Activated naive CD8-positive, alpha-beta T cell treated with anti-CD3 and anti-CD28 coated beads, Interleukin-2, amount 50 U/mL, for 24 hours (primary cell): Measurements from ENCODE around the gene TMEM126B.
"Not testable (repeated sequence)": the region's sequence is repeated elsewhere in the genome, so short reads cannot be mapped to it uniquely, and the experiment has no call there.

Source experiments
- ATAC-seq: fragments of 150-1000 bp; cut with Tn5 transposase; one replicate; pipeline ENCODE4 v1.10.0; 2021
- DNase-seq: peaks from one replicate; pipeline ENCODE4 v3.0.0; 2021
- H3K27ac Mint-ChIP-seq: one replicate; pipeline ENCODE4 v1.8.0; 2021; ENCODE audit warnings: mild to moderate bottlenecking, mixed read lengths
- H3K27me3 Mint-ChIP-seq: one replicate; pipeline ENCODE4 v1.8.0; 2021; ENCODE audit warnings: mixed read lengths
- H3K36me3 Mint-ChIP-seq: one replicate; pipeline ENCODE4 v1.8.0; 2021; ENCODE audit warnings: low read depth, mixed read lengths
- H3K4me1 Mint-ChIP-seq: one replicate; pipeline ENCODE4 v1.8.0; 2021; ENCODE audit warnings: mixed read lengths
- H3K4me3 Mint-ChIP-seq: one replicate; pipeline ENCODE4 v1.8.0; 2021; ENCODE audit warnings: mild to moderate bottlenecking, moderate library complexity, mixed read lengths
- H3K9me3 Mint-ChIP-seq: one replicate; pipeline ENCODE4 v1.8.0; 2021; ENCODE audit warnings: mixed read lengths

The TMEM126B gene

DNA sequence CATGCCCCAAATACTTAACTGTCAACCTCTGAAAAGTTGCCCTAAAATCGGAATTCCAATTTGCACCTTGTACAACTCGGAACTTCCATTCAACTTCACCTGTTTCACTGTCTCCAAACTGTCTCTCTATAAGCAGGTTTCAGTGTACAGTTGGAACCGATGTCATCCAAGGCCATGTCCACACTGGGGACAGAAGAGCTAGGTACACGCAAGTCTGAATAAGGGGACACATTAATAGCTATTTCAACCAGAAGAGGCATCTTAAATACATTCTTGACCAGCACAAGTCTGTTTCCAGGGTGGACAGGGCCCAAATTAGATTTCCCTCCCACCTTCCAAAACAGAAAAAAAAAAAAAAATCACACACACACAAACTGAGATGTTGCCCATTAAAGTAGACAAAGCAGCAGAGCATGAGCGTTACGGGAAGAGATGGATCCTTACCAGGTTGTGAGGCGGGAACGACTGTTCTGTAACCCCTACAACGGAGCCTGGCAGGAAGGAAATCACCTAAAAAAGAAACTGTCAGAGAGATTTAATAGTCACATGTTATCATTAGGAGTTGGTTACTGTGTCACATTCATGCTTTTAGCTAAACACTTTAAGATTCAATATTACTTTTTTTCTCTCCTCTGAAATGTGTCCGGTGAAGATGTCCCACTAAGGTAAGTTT is 34.8 kb downstream of the TMEM126B start:
- H3K36me3 Mint-ChIP-seq: peaks cover 49% of the 10 kb centered on the region

DNA sequence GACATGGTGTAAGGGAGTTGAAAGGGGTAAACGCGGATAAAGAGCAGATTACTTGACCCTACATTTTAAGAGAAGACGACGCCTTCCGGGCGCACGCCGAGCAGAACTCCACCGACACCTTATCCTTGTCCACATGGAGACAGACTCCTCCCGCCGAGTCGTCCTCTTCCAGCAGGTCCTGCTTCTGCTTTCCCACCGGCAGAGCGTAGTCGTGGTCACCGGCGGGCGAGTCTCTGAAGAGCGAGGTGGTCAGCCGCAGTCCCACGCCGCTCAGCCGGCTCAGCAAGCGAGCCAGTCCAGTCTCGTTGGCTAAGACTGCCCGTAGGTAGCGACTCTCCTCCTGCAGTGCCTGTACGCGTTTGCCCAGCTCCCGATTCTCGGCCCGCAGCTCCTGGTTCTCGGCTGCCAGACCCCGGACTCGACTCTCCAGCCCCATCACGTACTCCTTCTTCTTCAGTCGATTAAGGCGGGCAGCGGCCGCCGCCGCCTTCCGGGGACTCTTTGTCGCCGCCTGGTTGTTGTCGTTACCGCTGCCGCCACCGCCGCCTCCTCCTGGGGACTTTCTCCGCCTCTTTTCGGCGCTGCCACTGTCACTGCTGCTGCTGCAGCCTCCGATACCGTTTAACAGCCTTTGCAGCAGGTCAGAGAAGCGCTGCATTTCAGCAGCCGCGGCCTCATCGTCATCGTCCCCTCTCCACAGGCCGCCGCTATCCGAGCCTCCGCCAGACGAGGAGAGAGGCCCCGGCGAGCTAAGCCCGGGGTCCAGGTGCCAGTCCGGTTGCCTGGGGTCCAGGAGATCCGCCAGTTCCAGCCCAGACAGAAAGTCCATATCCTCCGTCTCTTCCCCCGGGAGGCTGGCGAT is 35.6 kb downstream of the TMEM126B start:
- Mint-ChIP-seq H3K36me3 (peaks cover 43% of the 10 kb centered on the region), H3K4me3 (peak overlapping the region; percentile 93), H3K9me3 (no peaks in the 10 kb centered on the region), H3K27ac (peak overlapping the region; percentile 89), H3K4me1 (peaks cover 43% of the 10 kb centered on the region), H3K27me3 (no peaks in the 10 kb centered on the region)
- DNase-seq: peak; percentile 87
- peak; percentile 71 for ATAC-seq

More for the DNA sequence above, 34.8 kb downstream of the TMEM126B start:
- ATAC-seq (no peak), DNase-seq (no peak)
- Mint-ChIP-seq H3K4me1 (peaks cover 49% of the 10 kb centered on the region), H3K9me3 (no peaks in the 10 kb centered on the region), H3K4me3 (peak overlapping the region; percentile 93), H3K27ac (peak overlapping the region; percentile 89), H3K27me3 (no peaks in the 10 kb centered on the region)

DNA sequence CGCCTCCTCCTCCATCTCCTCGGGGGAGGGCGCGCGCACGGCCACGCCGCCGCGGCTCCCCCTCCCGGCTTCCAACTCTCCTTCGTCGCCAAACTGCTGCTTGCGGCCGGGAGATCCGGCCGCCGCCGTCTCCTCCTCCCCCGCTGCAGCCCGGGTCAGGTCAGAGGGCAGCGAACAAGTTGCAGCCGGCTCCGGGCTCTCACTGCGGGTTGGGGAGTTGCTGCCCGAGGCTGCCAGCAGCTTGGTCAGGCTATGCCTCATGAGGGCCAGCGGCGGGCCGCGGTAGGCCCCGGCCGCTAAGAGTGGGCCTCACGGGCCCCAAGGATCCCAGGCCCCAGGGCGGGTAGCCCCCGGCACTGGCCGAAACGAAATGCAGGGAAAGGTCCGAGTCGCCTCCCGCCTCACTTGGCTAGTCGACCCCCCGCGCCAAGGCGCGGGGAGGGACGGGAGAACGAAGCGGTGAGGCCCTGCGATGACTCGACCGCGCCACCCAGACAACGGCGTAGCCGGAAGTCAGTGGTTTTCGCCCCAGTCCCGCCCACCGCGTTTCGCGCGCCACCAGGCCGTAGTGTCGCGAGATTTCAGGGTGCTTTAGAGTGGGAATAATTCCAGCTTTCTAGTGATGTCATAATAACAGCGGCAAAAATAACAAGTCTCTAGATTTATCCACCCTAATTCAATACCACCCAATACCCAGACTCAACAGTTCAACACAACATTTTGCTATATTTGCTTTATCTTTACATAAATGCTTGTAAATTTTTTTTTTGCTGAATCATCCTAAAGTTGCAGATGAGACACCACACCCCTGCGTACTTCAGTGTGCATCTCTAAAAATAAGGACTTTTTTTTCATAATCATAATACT is 36.5 kb downstream of the TMEM126B start, which contains the start of gene CREBZF:
TSS of gene CREBZF (minus strand) at position 515 of the 867 bp plus-strand sequence. CDS start at position 261, 254 bp downstream.
- H3K4me1 Mint-ChIP-seq: peaks cover 35% of the 10 kb centered on the region
- DNase-seq (peak; percentile 97), ATAC-seq (peak; percentile 93)
- H3K9me3 Mint-ChIP-seq: no peaks in the 10 kb centered on the region
- H3K4me3 Mint-ChIP-seq: peak within 1 kb of the TSS; percentile 93
- peak within 1 kb of the TSS; percentile 89 for H3K27ac Mint-ChIP-seq
- no peaks in the 10 kb centered on the region for H3K27me3 Mint-ChIP-seq
- peaks cover 35% of the 10 kb centered on the region for H3K36me3 Mint-ChIP-seq

GRCh38 chr11:85665733-85666132 is 37.3 kb downstream of the TMEM126B start:
- ATAC-seq (no peak), DNase-seq (no peak)
- H3K36me3 Mint-ChIP-seq: peaks cover 26% of the 10 kb centered on the region
- peak overlapping the region; percentile 93 for H3K4me3 Mint-ChIP-seq
- peaks cover 26% of the 10 kb centered on the region for H3K4me1 Mint-ChIP-seq
- peak overlapping the region; percentile 89 for H3K27ac Mint-ChIP-seq
- H3K9me3 Mint-ChIP-seq: no peaks in the 10 kb centered on the region
- H3K27me3 Mint-ChIP-seq: no peaks in the 10 kb centered on the region

- H3K27ac Mint-ChIP-seq: no peak overlapping the region
- DNase-seq: no peak
- H3K4me3 Mint-ChIP-seq: no peak overlapping the region
- H3K9me3 Mint-ChIP-seq: no peaks in the 10 kb centered on the region
- no peak for ATAC-seq
- H3K4me1 Mint-ChIP-seq: peaks cover 17% of the 10 kb centered on the region
- peaks cover 18% of the 10 kb centered on the region for H3K36me3 Mint-ChIP-seq
- no peaks in the 10 kb centered on the region for H3K27me3 Mint-ChIP-seq
Observed at GRCh38 chr11:85666687-85667086, 38.3 kb downstream of the TMEM126B start.

DNA sequence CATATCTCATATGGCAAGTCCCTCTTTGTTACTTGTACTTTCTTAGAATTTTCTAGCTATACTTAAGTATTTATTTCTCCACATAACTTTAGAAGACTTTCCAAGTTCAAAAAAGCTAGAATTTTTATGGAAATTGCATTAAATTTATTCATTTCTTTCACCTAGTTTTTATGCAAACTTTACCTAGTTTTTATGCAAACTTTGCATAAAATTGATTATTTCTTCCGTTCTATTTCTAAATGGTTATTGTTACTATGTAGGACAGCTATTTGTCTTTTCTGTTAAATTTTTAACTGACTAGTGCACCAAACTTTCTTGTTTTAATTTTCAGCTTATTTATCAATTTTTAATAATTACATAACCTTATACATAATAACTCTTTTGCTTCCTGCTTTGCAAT is 39.8 kb downstream of the TMEM126B start:
- no peak for ATAC-seq
- no peak overlapping the region for H3K4me3 Mint-ChIP-seq
- H3K36me3 Mint-ChIP-seq: peaks cover 10% of the 10 kb centered on the region
- no peak overlapping the region for H3K27ac Mint-ChIP-seq
- no peaks in the 10 kb centered on the region for H3K27me3 Mint-ChIP-seq
- no peaks in the 10 kb centered on the region for H3K9me3 Mint-ChIP-seq
- DNase-seq: no peak
- H3K4me1 Mint-ChIP-seq: peaks cover 12% of the 10 kb centered on the region

- H3K4me1 Mint-ChIP-seq, H3K4me3 Mint-ChIP-seq, H3K27ac Mint-ChIP-seq, H3K9me3 Mint-ChIP-seq, H3K27me3 Mint-ChIP-seq, DNase-seq, ATAC-seq, H3K36me3 Mint-ChIP-seq: not testable (repeated sequence)
Observed at GRCh38 chr11:85670949-85671663, 42.7 kb downstream of the TMEM126B start.

DNA sequence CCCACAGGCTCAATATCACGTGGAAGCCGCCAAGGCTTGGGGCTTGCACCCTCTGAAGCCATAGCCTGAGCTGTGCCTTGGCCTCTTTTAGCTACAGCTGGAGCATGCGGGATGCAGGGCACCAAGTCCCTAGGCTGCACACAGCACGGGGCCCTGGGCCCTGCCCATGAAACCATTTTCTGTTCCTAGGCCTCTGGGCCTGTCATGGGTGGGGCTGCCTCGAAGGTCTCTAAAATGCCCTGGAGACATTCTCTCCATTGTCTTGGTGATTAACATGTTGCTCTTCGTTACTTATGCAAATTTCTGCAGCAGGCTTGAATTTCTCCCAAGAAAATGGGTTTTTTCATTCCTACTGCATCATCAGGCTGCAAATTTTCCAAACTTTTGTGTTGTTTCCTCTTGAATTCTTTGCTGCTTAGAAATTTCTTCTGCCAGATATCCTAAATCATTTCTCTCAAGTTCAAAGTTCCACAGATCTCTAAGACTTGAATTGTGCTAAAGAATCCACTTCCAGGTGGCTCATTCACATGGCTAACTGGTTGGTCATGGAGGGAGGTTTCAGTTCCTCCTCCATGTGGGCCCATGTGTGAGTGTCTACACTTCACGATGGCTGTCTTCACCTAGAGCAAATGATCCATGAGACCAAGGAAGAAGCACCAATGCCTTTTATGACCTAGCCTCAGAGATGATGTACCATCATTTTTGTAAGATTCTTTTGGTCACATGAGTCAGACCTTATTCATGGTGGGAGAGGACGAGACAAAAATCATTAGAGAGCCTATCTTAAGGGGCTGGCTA is 43.9 kb downstream of the TMEM126B start:
- DNase-seq: no peak
- no peaks in the 10 kb centered on the region for H3K27me3 Mint-ChIP-seq
- no peak for ATAC-seq

GRCh38 chr11:85673393-85673792 is 45.0 kb downstream of the TMEM126B start:
- Mint-ChIP-seq H3K4me1 (peaks cover 5% of the 10 kb centered on the region), H3K36me3 (no peaks in the 10 kb centered on the region), H3K4me3 (no peak overlapping the region), H3K27ac (no peak overlapping the region), H3K9me3 (no peaks in the 10 kb centered on the region), H3K27me3 (no peaks in the 10 kb centered on the region)
- ATAC-seq: peak; percentile 49
- no peak for DNase-seq

More for the DNA sequence above, 43.9 kb downstream of the TMEM126B start:
- Mint-ChIP-seq H3K36me3 (no peaks in the 10 kb centered on the region), H3K9me3 (no peaks in the 10 kb centered on the region), H3K4me3 (no peak overlapping the region), H3K4me1 (peaks cover 5% of the 10 kb centered on the region), H3K27ac (no peak overlapping the region)

GRCh38 chr11:85679576-85679975 is 51.2 kb downstream of the TMEM126B start:
- H3K4me1 Mint-ChIP-seq: peaks cover 8% of the 10 kb centered on the region
- no peak overlapping the region for H3K4me3 Mint-ChIP-seq
- ATAC-seq: no peak
- peaks cover 3% of the 10 kb centered on the region for H3K27me3 Mint-ChIP-seq
- no peak for DNase-seq
- no peak overlapping the region for H3K27ac Mint-ChIP-seq
- H3K9me3 Mint-ChIP-seq: no peaks in the 10 kb centered on the region
- H3K36me3 Mint-ChIP-seq: no peaks in the 10 kb centered on the region

GRCh38 chr11:85680897-85681296 is 52.5 kb downstream of the TMEM126B start:
- no peak for DNase-seq
- Mint-ChIP-seq H3K36me3 (no peaks in the 10 kb centered on the region), H3K4me3 (no peak overlapping the region), H3K27ac (no peak overlapping the region), H3K27me3 (peaks cover 3% of the 10 kb centered on the region), H3K4me1 (peaks cover 8% of the 10 kb centered on the region), H3K9me3 (no peaks in the 10 kb centered on the region)
- peak; percentile 38 for ATAC-seq

- Mint-ChIP-seq H3K27me3 (peaks cover 3% of the 10 kb centered on the region), H3K9me3 (no peaks in the 10 kb centered on the region), H3K36me3 (no peaks in the 10 kb centered on the region), H3K4me3 (peak overlapping the region; percentile 71), H3K4me1 (peaks cover 8% of the 10 kb centered on the region), H3K27ac (peak overlapping the region; percentile 87)
- DNase-seq (peak; percentile 78), ATAC-seq (peak; percentile 85)
Observed at GRCh38 chr11:85682330-85683305, 54.2 kb downstream of the TMEM126B start.
